ENCODE results near the gene ANAPC4.

DNA sequence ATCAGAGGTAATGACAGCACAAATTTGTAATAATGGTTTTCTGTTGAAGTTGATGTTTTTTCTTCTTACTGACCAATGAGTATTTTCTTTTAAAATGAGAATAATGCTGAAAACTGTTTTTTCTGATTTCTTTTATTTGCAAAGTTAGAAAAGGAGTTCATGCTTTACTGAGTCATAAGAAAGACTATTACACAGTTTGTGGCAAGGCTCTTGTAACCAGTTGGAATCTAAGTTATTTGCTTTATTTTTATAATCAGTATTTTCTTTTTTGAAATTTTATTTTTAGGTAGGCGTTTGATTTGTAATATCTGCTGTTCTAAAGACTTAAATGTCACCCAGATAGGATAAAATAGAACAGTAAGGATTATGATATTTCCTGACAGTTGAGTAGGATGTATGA lies 25.5 kb downstream of the ANAPC4 start:
- TF ChIP-seq, protein P1, sequence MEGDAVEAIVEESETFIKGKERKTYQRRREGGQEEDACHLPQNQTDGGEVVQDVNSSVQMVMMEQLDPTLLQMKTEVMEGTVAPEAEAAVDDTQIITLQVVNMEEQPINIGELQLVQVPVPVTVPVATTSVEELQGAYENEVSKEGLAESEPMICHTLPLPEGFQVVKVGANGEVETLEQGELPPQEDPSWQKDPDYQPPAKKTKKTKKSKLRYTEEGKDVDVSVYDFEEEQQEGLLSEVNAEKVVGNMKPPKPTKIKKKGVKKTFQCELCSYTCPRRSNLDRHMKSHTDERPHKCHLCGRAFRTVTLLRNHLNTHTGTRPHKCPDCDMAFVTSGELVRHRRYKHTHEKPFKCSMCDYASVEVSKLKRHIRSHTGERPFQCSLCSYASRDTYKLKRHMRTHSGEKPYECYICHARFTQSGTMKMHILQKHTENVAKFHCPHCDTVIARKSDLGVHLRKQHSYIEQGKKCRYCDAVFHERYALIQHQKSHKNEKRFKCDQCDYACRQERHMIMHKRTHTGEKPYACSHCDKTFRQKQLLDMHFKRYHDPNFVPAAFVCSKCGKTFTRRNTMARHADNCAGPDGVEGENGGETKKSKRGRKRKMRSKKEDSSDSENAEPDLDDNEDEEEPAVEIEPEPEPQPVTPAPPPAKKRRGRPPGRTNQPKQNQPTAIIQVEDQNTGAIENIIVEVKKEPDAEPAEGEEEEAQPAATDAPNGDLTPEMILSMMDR (IDR thresholded peaks at IDR 0.05): no peak
- no peak for TF ChIP-seq POLR2A (IDR thresholded peaks at IDR 0.05)
